Large intestine (tissue), 3 donors: Measurements from ENCODE around the gene NCKAP5. TPM values are rescaled to one million over a fixed set of nuclear protein-coding genes. Genes with fewer than 3 reads are reported as not detected.

Source experiments
- DNase-seq, 2 donors: peaks; one replicate each; pipeline versions ENCODE4 v3.0.0 to v3.0.0-alpha.2; 2013
- H3K27ac ChIP-seq: one replicate; pipeline ENCODE4 v1.5.1; 2013; ENCODE audit warnings: low read length
- H3K27me3 ChIP-seq: 2 replicates; pipeline ENCODE4 v1.6.1; 2013; ENCODE audit warnings: low read length; ENCODE audit not compliant: control insufficient read depth, insufficient read depth
- H3K36me3 ChIP-seq: 2 replicates; pipeline ENCODE4 v1.6.1; 2013; ENCODE audit warnings: low read length; ENCODE audit not compliant: control insufficient read depth, insufficient read depth
- H3K4me1 ChIP-seq: one replicate; pipeline ENCODE4 v1.6.1; 2013; ENCODE audit warnings: low read length; ENCODE audit not compliant: control insufficient read depth, insufficient read depth
- H3K4me3 ChIP-seq: one replicate; pipeline ENCODE4 v1.5.1; 2013; ENCODE audit warnings: low read length
- H3K9me3 ChIP-seq: one replicate; pipeline ENCODE4 v1.6.1; 2013; ENCODE audit warnings: mild to moderate bottlenecking, low read depth, low read length, moderate library complexity; ENCODE audit not compliant: control insufficient read depth
- WGBS: methylation state at CpG from one replicate; pipeline ENCODE4 v1.1.5; 2013; ENCODE audit warnings: low lambda C conversion rate; ENCODE audit not compliant: insufficient coverage; 5-methylcytosine and 5-hydroxymethylcytosine counted together
- polyA plus RNA-seq: library from polyadenylated mRNA; unstranded; fragments of 120-200 nt; gene quantifications from one replicate; pipeline ENCODE4 v1.2.1, GENCODE V29; 2013

The NCKAP5 gene
- polyA plus RNA-seq, 1 donor = 4.3 TPM

DNA sequence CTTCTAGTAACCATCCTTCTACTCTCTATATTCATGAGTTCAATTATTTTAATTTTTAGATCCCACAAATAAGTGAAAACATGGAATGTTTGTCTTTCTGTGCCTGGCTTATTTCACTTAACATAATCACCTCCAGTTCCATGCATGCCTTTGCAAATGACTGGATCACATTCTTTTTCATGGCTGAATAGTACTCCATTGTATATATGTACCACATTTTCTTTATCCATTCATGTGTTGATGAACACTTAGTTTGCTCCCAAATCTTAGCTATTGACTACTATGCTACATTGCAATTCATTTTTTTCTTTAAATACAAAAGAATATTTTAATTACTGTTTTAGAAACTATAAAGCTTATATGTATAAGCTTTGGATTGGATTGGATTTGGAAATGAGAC lies 657.8 kb downstream of the NCKAP5 start:
- Histone ChIP-seq H3K27me3 (no peaks in the 10 kb centered on the region), H3K4me1 (no peaks in the 10 kb centered on the region), H3K9me3 (no peaks in the 10 kb centered on the region), H3K36me3 (no peaks in the 10 kb centered on the region), H3K27ac (no peak overlapping the region), H3K4me3 (no peak overlapping the region)
- DNase-seq = no peak

- no peak for DNase-seq
- 60% methylated on average over 1 of the region's 2 CpGs for WGBS
- H3K4me1 ChIP-seq = no peaks in the 10 kb centered on the region
- H3K9me3 ChIP-seq = no peaks in the 10 kb centered on the region
- no peaks in the 10 kb centered on the region for H3K36me3 ChIP-seq
- no peak overlapping the region for H3K27ac ChIP-seq
- H3K4me3 ChIP-seq = no peak overlapping the region
- H3K27me3 ChIP-seq = no peaks in the 10 kb centered on the region
Observed at GRCh38 chr2:132909427-132909826, 658.8 kb downstream of the NCKAP5 start.

DNA sequence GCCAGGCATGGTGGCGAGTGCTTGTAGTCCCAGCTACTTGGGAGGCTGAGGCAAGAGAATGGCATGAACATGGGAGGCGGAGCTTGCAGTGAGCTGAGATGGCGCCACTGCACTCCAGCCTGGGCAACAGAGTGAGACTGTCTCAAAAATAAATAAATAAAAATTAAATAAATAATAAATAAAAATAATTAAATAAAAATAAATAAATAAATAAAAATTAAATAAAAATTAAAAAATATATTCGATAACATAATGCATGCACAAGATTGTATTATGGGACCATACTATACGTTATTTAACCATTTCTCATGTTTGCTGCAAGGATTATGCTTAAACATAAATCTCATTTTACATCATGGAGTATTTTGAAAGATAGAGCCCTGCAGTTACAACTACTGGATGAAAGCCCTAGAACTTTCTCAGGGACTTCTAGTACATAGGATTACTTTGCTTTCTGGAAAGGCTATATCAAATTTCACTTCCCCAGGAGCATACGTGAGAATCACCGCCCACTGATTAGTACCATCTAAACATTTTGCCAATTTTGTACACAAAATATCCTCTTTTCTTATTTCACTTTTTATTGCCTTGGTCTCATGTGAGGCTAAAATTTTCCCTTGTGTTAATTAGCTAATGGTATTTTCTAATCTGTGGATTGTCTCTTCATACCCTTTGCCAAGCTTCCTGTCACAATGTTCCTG lies 664.0 kb downstream of the NCKAP5 start:
- no peaks in the 10 kb centered on the region for H3K36me3 ChIP-seq
- no peaks in the 10 kb centered on the region for H3K9me3 ChIP-seq
- H3K4me1 ChIP-seq = no peaks in the 10 kb centered on the region
- H3K27ac ChIP-seq = no peak overlapping the region
- H3K4me3 ChIP-seq = no peak overlapping the region
- DNase-seq = no peak
- no peaks in the 10 kb centered on the region for H3K27me3 ChIP-seq
- WGBS = 91% methylated on average over 3 of the region's 7 CpGs

DNA sequence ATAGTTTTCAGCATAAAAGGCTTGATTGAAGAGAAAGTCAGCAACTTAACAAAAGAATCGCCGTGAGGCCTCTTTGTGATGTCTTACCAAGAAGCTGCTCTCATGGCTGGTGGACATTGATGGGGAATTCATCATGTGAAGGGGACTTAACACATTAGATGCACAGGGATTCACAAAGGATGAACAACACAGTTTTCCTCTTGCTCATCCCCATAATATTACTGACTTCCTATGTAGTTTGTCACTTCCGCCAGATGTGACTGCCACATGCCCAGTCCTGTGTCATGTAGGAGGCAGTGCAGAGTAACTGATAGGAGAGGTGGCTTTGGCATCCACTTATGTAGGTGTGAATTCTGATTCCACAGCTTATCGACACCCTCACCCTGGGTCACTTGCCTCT lies 665.6 kb downstream of the NCKAP5 start:
- H3K9me3 ChIP-seq = no peaks in the 10 kb centered on the region
- no peaks in the 10 kb centered on the region for H3K36me3 ChIP-seq
- no peaks in the 10 kb centered on the region for H3K27me3 ChIP-seq
- H3K4me1 ChIP-seq = no peaks in the 10 kb centered on the region
- no peak overlapping the region for H3K27ac ChIP-seq
- H3K4me3 ChIP-seq = no peak overlapping the region
- WGBS = no CpG with 5 or more reads among the region's 4 CpGs
- DNase-seq = no peak

- Histone ChIP-seq H3K36me3 (no peaks in the 10 kb centered on the region), H3K27ac (no peak overlapping the region), H3K4me3 (no peak overlapping the region), H3K4me1 (no peaks in the 10 kb centered on the region), H3K9me3 (no peaks in the 10 kb centered on the region), H3K27me3 (no peaks in the 10 kb centered on the region)
- no peak for DNase-seq
Observed at GRCh38 chr2:132901661-132902060, 666.6 kb downstream of the NCKAP5 start.

DNA sequence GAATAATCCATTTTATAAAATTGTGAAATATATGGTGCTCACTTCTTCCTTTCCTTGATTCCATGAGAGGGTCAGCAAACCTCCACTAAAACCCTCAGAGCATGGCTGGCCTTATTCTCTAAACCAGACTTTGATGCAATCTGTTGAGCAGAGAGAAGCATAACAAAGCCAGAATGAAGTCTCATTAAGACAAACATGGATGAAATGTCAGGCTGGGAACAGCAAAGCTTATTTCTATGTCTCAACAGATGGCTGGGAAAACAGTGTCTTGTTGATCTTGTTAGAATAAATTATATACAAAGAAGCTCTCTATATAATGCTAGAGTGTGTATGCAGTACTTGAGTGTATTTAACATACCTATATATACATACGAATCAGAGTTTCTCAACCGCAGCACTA lies 671.2 kb downstream of the NCKAP5 start:
- WGBS = no CpG with 5 or more reads among the region's 2 CpGs
- Histone ChIP-seq H3K4me3 (no peak overlapping the region), H3K27ac (no peak overlapping the region), H3K9me3 (no peaks in the 10 kb centered on the region), H3K4me1 (no peaks in the 10 kb centered on the region), H3K36me3 (no peaks in the 10 kb centered on the region), H3K27me3 (no peaks in the 10 kb centered on the region)
- no peak for DNase-seq

- DNase-seq = no peak
- H3K4me1 ChIP-seq = no peaks in the 10 kb centered on the region
- H3K27ac ChIP-seq = no peak overlapping the region
- no peaks in the 10 kb centered on the region for H3K36me3 ChIP-seq
- H3K9me3 ChIP-seq = no peaks in the 10 kb centered on the region
- H3K4me3 ChIP-seq = no peak overlapping the region
- H3K27me3 ChIP-seq = no peaks in the 10 kb centered on the region
- 82% methylated on average over 2 of the region's 7 CpGs for WGBS
Observed at GRCh38 chr2:132896073-132896472, 672.2 kb downstream of the NCKAP5 start.

DNA sequence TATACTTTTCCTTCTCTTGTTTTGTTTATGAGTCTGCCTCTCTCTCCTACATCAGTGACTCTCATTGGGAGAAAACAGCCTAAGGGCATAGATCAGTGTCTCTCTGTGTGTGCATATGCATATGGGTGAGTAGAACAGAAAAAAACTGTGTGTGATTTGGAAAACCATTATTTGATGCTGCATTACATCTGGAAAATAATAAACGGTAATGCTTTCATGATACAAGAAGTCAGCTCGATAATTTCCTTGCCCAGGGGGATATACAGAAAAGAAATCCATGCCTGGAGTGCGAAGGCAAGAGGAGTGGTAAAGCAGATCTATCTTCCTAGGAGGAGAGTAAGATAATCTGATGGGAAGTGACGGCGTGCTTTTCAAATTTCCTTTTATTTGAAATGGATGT lies 676.8 kb downstream of the NCKAP5 start:
- Histone ChIP-seq H3K4me1 (no peaks in the 10 kb centered on the region), H3K27ac (no peak overlapping the region), H3K36me3 (no peaks in the 10 kb centered on the region), H3K4me3 (no peak overlapping the region), H3K9me3 (no peaks in the 10 kb centered on the region), H3K27me3 (no peaks in the 10 kb centered on the region)
- WGBS = no CpG with 5 or more reads among the region's 5 CpGs
- no peak for DNase-seq

DNA sequence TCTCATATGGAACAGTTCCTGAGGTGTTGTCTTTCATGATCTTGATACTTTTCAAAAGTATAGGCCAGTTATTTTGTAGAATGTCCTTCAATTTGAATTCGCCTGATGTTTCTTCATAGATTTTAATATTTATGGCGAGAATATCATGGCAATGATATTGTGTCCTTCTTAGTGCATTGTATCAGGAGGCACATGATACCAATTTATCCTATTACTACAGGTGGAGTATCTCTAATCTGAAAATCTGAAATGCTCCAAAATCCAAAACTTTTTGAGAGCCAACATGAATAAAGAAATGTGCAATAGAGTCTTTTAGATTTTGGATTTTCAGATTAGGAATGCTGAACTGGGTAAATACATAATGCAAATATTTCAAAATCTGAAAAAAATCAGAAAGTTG lies 681.7 kb downstream of the NCKAP5 start:
- Histone ChIP-seq H3K27ac (no peak overlapping the region), H3K9me3 (no peaks in the 10 kb centered on the region), H3K36me3 (no peaks in the 10 kb centered on the region), H3K4me3 (no peak overlapping the region), H3K27me3 (no peaks in the 10 kb centered on the region), H3K4me1 (no peaks in the 10 kb centered on the region)
- no peak for DNase-seq
- WGBS = 50% methylated on average over 2 of the region's 2 CpGs

GRCh38 chr2:132884705-132885104 lies 683.6 kb downstream of the NCKAP5 start:
- no peaks in the 10 kb centered on the region for H3K36me3 ChIP-seq
- H3K4me1 ChIP-seq = no peaks in the 10 kb centered on the region
- H3K27ac ChIP-seq = no peak overlapping the region
- H3K9me3 ChIP-seq = no peaks in the 10 kb centered on the region
- no peaks in the 10 kb centered on the region for H3K27me3 ChIP-seq
- WGBS = 6% methylated on average over 4 of the region's 6 CpGs
- no peak overlapping the region for H3K4me3 ChIP-seq
- DNase-seq = no peak

- 53% methylated on average over 2 of the region's 4 CpGs for WGBS
- no peak overlapping the region for H3K4me3 ChIP-seq
- no peaks in the 10 kb centered on the region for H3K27me3 ChIP-seq
- H3K4me1 ChIP-seq = no peaks in the 10 kb centered on the region
- no peak for DNase-seq
- H3K36me3 ChIP-seq = no peaks in the 10 kb centered on the region
- no peaks in the 10 kb centered on the region for H3K9me3 ChIP-seq
- no peak overlapping the region for H3K27ac ChIP-seq
Observed at GRCh38 chr2:132884292-132884691, 684.0 kb downstream of the NCKAP5 start.
